DMS114 treated with DMSO at 0.1 percent for 48 hours (cell line): Measurements from ENCODE around the gene TRIM7.
"Not testable (repeated sequence)": the region's sequence is repeated elsewhere in the genome, so short reads cannot be mapped to it uniquely, and the experiment has no call there.

Experiments used
- DNase-seq: peaks from one replicate; lab custom pipeline; 2025; ENCODE audit not compliant: unreplicated experiment; lab: John Stamatoyannopoulos, UW

Gene TRIM7

GRCh38 chr5:181194489-181195248 is 10.3 kb downstream of the TRIM7 start:
- no peak for DNase-seq

DNA sequence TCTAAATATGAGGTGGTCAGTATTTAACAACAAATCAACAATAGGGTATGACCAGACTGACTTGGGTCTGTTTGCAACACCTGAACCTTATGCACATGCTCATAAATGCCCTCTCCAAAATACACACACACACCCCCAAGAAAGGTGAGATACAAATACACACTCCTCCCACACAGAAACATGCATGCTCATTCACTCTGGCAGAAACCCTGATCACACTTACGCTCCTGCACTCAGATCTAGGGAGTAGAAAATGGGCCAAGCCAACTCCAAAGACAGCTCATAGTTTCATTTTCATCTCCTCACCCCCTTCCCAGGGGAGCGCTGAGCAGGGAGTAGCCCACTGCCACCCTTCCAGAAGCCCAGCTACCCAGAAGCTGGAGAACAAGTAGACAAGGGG is 11.3 kb downstream of the TRIM7 start:
- no peak for DNase-seq

GRCh38 chr5:181192337-181193046 is 12.5 kb downstream of the TRIM7 start:
- DNase-seq, result no peak

DNA sequence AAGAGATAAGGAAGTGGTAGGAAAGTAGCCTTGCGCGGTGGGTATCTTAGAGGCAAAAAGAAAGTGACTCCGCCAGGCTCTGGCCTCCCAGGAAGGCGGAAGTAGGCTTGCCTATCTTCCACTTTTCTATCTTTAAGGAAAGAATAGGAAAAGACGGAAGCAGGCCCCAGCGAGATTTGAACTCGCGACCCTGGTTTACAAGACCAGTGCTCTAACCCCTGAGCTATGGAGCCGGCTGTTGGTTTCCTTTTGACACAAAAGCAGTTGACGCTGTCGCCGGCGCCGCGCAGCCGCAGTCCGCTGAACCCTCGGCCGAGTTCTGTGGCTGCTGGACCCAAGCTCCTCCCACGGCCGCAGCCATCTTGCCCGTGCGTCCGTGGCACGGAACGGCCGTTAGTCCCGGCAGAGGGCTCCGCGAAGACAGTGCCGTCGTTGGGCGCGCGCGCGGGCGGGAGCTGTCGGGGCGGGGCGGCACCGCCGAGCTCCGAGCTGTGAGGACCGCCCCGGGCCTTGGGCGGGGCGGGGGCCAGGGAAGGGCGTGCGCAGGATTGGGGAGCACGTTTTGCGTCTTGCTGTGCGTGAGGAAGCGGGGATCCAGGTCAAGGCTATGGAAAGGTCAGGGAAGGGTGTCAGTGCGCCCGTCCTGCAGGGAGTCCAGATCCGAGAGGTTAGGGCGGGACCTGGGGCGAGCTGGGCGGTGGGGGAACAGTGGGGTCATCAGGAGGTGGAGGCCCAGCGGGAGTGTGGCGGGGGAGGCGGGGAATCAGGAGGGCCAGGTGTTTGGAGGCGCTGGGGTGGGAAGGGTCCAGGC is 13.3 kb downstream of the TRIM7 start:
- no peak for DNase-seq

GRCh38 chr5:181190711-181191525 is 14.1 kb downstream of the TRIM7 start:
- no peak for DNase-seq

GRCh38 chr5:181189962-181190710 is 14.9 kb downstream of the TRIM7 start:
- no peak for DNase-seq

GRCh38 chr5:181189363-181189961 is 15.5 kb downstream of the TRIM7 start:
- DNase-seq, result no peak

- DNase-seq, result no peak
These were observed 16.2 kb downstream of the TRIM7 start for GRCh38 chr5:181188700-181189362.

DNA sequence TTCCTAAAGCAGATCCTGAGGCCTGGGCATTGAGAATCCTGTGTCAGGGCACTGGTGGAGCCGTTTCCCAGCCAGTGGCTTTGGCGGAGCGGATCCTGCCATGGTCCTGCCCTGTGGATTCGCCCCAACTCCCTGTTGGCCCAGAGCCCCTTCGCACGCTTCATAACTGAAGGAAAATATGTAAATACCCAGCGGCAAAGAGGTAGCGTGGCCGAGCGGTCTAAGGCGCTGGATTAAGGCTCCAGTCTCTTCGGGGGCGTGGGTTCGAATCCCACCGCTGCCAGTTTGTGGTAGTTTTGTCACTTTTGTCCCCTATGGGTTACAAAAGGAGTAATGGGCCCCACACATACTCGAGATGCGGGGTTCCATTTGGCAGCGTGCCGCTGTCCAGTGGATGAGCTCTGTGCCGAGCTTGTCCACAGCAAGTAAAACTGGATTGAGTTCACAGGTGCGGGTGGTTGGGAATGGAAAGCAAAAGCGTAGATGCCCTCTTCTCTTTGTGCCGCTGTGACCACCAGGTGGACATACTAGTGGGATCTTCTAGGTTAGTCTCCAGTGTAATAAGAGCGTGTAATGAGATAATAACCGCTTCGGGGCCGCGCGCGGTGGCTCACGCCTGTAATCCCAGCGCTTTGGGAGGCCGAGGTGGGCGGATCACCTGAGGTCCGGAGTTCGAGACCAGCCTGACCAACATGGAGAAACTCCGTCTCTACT is 17.3 kb downstream of the TRIM7 start:
- no peak for DNase-seq

DNA sequence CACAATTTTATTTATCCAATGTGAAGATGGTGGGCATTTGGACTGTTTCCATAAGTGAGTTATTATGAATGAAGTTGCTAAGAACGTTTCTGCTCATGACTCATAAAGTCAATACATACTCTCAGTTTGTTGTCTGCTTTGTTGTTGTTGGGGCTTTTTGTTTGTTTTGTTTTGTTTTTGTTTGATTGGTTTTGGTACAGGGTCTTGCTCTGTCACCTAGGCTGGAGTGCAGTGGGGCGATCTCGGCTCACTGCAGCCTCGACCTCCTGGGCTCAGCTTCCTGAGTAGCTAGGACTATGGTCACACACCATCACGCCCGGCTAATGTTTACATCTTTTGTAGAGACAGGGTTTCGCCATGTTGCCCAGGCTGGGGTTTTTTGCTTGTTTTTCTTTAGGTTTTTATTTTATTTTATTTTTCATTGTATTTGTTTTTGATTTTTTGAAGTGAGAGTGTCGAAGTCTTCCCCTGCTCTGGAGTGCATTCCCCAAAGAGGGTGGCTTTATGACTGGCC is 18.0 kb downstream of the TRIM7 start:
- no peak for DNase-seq

- DNase-seq, result no peak
These were observed 19.0 kb downstream of the TRIM7 start for GRCh38 chr5:181186022-181186421.

DNA sequence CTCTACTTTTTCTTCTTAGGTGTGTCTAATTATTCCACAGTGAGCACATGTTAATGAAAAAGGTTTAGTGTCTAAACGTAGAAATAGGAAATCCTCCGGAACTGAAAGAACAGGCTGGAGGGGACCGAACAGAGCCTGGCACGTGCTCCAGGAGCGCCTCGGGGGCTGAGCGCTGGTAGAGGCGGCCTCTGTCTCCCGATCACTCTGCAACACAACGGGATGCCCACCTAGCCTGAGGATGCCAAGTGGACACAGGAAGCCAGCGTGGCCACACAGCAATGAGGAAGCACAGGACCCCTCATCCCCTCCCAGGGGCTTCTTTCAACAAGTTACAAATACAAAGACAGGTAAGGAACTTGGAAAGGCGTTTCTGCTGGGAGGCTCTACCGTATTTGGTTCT is 19.4 kb downstream of the TRIM7 start:
- no peak for DNase-seq

DNA sequence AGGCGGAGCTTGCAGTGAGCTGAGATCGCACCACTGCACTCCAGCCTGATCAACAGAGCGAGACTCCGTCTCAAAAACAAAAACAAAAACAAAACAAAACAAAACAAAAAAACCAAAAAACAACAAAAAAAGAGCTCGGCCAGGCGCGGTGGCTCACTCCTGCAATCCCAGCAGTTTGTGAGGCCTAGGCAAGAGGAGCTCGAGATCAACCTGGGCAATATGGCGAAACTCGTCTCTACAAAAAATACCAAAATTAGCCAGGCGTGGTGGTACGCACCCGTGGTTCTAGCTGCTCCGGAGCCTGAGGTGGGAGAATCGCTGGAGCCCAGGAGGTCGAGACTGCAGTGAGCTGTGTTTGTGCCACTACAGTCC is 20.2 kb downstream of the TRIM7 start:
- DNase-seq, result no peak

- DNase-seq, result no peak
These were observed 22.3 kb downstream of the TRIM7 start for GRCh38 chr5:181182651-181183050.

DNA sequence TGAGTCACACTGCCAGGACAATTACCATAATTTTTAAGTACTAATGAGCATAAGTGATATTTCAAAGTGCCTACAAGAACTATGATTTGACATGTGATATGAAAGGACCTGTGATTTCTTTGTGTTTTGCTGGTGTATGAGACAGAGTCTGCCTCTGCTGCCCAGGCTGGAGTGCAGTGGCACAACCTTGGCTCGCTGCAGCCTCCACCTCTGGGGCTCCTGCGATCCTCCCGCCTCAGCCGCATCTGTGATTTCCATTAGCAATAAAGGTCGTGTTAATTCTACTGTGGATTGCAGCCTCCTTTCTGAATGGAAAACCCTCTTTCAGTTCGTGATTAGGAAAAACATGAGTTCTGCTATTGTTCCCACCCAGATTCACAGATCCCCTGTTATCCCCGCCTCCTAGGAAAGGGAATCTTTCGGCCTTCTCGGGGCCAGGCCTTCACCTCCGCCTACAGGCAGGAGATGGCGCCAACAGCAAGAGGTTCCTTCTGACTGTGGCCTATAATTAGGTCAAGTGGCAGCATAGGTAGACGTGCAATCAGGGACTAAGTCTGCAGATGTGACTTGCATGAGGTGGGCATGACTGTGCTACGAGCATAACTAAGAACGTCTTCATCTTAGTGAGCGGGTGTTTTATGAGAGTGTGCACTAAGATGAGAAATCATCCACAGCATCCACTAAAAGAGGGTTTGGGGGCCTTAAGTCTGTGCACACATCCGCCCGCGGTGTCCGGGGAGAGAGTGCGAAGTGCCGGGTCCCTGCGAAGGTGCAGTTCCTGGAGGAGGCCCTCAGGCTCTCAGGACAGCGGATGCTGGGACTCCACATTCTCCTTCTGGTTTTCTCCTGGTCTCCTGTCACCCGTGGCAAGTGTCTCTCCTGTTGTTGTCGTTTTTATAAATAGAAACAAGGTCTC is 23.1 kb downstream of the TRIM7 start:
- no peak for DNase-seq

DNA sequence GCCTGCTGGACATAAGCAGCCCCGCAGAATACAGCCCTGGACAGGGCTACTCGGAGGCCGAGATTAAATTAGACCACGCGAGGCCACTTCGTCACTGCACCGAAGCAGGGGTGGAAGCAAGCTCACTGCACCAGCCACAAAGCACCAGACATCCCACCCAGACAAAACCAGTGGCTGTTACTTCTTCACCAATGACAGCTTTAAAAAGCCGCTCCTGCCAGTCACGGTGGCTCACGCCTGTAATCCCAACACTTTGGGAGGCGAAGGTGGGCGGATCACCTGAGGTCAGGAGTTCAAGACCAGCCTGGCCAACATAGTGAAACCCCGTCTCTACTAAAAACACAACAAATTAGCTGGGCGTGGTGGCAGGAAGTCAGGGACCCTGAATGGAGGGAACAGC is 27.4 kb downstream of the TRIM7 start:
- DNase-seq, result not testable (repeated sequence)

GRCh38 chr5:181176254-181176952 is 28.6 kb downstream of the TRIM7 start:
- DNase-seq, result no peak
